Cerebellar cortex (tissue), 1 donor: Measurements from ENCODE around the gene ZCCHC14.

ENCODE experiments used
- DNase-seq: peaks from one replicate; pipeline ENCODE4 v3.0.0-alpha.2; 2015; ENCODE audit warnings: low spot score

The ZCCHC14 gene

DNA sequence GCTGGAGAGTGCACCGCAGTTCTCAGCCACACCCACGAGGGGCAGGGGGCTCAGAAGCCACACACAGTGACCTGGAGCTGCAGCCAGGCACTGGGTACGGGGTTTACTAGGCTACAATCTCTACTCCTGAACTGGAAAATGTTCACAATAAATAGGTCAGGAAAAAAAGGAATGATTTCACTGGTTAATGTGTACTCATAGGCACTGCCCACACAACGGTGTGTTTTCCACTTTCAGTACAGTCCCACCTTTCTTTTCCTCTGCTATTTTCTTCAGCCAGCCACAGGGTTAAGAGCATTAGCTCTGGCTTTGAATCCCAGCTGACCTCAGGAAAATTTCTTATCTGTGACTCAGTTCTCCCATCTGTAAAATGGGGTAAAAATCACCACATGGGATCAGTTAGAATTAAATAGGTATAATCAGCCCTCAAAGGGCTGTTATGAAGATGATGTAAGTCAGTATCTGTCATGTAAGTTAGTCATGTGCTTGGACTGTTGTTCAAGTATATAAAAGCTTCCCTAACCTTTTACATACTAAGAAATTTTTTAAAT, 35.7 kb downstream of the ZCCHC14 start:
- DNase-seq, result no peak

DNA sequence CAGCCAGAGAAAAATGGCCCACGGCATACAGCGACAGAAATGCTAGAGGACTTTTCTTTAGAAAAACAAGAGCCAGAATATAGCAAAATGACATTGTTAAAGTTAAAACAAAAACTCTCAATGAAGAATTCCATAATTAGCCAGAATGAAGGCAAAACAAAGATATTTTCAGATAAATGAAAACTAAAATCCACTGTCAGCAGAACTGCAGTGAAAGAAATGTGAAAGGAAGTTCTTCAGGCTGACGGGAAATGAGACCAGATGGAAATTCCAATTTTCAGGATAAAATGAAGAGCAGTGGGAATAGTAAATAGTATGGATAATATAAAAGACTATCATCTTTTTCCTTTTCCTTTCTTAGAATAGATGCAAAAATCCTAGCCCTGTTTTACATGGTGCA, 38.4 kb downstream of the ZCCHC14 start:
- DNase-seq, result no peak

DNA sequence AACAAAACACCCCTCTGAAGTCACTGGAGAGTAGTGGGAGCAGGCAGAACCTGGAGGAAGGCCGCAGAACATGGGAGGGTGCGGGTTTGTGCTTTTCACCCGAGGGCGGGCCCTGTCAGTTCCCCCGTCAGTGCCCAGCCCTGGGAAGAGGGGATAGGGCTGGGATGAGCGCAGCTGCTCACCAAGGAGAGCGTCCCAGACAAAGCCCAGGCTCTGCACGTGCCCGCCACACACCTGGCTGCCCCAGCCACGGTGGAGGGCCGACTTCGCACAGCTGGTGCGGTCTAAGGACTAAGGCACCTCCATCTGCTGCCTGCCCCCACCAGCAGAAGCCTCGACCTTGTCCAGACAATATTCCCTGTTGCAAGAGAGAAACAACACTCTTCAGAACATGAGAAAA, 39.5 kb downstream of the ZCCHC14 start:
- no peak for DNase-seq

DNA sequence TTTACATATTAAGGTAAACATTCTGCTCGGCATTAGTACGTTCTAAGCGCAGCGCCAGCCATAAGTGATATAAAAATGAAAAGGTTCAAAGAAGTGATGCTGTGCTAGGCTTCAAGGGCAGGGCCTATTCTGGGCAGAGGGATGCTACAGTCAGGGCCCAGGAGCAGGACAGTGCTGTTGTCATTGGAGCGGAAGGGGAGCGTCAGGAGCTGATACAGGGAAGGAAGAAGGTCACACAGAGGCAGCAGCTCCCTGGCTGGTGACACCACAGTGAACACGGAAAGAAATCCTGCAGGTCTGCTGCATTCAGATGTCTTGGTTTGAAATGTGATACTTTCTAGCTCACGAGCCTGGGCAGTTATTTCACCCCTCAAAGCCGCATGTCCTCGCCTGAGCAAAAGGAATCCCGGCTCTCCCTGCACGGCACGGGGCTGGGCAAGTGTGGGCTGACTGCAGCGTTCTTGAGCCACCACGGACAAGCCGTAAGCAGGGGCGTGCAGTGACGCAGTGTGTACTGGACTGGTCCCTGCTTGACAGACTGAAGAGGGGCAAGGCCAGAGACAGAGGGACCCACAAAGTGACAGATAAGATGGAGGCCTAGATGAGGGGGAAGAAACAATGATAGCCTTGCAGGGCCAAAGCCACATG, 41.1 kb downstream of the ZCCHC14 start:
- no peak for DNase-seq

DNA sequence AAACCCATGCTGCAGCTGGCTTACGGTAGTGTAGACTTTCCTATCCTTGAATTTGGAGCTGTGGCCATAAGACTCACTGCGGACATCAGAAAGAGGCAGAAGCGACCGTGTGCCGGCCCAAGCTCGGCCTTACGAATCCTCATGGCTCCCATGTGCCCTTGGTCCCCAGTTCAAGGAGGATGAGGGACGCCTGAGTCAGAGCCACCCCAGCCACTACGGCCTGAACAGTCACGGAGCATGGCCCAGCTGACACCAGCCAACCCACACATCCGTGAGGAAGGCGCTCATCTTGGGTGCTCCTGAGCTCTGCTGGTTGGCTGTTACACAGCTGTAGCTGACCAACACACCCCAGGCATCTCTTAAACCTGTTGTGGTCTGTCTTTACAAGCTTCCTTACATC, 44.0 kb downstream of the ZCCHC14 start:
- no peak for DNase-seq

DNA sequence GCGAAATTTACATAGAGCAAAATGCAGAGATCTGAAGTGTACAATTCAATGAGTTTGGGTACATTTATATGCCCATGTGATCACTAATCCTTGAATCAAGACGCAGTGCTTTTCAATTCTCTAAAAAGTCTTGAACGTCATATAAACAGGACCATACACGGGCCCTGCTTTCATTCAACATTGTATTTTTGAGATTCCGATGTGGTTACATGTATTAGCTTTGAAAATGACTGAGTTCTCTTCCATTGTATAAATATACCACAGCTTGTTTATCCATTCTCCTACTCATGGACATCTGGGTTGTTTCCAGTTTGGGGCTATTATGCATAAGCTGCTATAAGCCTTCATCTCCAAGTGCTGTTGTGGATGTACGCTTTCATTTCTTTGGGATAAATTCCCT, 45.5 kb downstream of the ZCCHC14 start:
- DNase-seq, result no peak

DNA sequence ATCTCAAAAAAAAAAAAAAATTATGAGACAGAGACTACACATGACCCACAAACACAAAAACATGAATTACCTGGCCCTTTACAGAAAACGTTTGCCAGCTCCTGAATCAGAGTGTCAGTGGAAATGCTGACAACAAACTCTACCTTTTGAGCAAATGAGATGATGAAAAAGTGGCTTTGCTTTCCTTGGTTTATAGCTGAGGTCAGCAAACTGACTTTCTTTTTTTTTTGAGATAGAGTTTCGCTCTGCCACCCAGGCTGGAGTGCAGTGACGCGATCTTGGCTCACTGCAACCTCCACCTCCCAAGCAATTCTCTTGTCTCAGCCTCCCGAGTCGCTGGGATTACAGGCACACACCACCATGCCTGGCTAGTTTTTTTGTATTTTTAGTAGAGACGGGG, 46.3 kb downstream of the ZCCHC14 start:
- DNase-seq, result no peak

DNA sequence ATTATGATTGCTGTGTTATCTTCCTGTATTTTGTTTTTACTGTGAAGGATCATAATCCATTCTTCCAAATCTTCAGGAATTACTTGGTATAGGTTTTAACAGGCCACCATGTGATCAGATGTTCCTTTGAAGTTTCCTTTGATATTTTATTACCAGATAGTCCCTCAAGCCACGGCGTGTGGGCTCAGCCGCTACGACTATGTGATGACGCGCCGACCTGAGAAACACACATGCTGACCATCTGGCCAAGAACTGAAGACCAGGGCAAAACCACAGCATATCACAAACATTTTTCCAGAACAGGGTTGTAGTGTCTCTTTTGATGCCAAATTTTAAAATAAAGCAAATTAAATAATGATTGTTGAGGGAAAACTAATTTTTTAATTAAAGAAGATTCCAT, 47.3 kb downstream of the ZCCHC14 start:
- no peak for DNase-seq

DNA sequence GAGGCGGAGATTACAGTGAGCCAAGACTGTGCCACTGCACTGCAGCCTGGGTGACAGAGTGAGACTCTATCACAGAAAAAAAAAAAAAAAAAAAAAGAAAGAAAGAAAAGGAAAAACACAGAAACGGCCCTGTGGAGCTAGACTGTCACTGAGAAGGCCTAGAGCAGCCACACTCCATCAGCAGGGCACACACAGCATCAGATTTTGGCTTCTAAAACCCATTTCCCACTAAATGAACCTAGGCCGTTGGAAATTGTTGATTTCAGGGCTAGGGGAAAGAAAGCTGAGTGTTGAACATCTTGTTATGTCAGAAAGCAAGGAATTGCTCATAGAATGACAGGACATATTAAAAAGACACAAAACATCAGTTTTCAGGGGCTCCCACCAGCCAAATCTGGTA, 48.9 kb downstream of the ZCCHC14 start:
- no peak for DNase-seq

DNA sequence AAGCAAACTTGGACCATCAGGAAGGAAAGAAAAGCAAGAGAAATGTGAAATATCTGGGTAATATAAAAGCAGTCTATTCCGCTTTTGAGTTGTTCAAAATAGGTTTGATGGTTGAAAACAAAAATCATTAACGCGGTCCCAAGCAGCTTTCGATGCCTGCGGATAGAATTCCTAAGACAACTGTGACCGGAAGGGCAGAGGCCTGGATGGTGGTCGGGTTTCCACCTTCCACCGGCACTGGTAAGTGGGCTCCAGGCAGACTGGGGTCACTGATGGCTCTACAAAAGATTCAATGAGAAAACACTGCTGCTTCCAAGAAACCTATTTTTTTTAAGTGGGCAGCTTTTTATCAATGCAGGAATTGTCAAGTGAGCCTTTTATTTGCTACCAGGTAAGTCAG, 49.8 kb downstream of the ZCCHC14 start:
- no peak for DNase-seq

DNA sequence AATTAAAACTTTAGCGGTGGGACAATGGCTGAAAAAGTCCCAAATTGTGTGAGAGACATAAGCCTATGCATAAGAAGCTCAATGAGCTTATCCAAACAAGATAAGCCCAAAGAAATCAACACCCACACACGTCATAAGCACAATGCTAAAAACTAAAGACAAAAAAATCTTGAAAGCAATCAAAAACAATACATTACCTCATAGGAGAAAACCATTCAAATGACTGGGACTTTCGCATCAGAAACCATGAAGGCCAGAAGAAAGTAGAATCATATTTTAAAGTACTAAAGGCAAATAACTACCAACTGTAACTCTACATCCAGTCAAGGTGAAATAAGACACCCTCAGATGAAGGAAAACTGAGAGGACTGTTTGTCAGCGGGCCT, 50.2 kb downstream of the ZCCHC14 start:
- no peak for DNase-seq

DNA sequence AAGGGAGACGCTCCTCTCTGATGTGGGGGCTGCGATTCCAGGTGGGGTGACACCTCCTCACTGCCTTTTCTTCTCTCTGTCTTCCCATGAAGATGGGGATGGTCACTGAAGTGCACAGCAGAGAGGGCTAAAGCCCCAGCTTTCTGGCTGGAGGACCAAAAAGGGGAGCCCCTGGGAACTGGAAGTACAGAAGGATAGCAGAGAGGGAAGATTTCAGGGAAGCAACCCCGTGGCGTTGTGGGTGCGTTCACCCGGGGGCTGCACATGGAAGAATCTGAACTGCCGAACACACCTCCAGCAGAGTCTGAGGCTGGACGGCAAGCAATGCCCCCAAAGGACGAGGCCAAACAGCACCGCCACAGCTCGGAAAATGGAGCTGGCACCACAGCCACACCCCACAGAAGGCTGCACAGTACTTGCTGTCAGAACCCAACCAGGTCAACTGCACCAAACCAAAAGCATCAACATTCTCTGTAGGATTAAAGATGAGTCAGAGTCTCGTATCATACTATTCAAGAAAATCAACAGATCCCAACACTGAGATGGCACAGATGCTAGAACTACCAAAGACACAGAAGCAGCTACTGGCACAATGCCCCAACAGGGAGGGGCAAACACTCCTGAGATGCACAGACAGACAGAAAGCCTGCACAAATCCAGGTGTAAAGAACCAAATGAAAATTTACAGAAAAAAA, 50.8 kb downstream of the ZCCHC14 start:
- no peak for DNase-seq

DNA sequence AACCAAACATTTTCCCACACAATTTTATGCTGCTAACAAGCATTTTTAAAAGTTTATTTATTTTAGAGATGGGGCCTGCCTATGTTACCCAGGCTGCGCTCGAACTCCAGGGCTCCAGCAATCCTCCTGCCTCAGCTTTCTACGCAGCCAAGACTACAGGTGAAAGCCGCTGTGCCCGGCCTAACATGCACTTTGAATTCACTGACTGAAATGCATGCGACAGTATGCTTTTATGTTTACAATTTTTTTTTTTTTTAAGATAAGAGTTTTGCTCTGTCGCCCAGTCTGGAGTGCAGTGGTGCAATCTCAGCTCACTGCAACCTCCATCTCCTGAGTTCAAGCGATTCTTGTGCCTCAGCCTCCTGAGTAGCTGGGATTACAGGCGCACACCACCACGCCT, 52.9 kb downstream of the ZCCHC14 start:
- no peak for DNase-seq

DNA sequence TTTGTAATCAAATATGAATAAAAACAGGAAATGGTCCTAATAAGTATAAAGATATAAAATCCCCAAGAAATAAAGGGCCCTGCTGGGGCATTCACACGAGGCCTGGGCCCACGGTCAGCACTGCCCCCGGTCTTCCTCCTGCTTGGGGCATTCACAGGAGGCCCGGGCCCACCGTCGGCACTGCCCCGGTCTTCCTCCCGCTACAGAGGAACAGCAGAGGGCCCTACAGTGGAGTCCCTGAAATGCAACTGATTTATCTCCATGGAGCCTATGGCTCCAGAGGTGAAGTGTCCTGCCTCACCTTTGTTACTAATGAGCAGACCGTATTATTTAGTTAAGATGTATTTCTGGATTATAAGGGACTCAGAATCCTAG, 54.2 kb downstream of the ZCCHC14 start:
- DNase-seq, result no peak

DNA sequence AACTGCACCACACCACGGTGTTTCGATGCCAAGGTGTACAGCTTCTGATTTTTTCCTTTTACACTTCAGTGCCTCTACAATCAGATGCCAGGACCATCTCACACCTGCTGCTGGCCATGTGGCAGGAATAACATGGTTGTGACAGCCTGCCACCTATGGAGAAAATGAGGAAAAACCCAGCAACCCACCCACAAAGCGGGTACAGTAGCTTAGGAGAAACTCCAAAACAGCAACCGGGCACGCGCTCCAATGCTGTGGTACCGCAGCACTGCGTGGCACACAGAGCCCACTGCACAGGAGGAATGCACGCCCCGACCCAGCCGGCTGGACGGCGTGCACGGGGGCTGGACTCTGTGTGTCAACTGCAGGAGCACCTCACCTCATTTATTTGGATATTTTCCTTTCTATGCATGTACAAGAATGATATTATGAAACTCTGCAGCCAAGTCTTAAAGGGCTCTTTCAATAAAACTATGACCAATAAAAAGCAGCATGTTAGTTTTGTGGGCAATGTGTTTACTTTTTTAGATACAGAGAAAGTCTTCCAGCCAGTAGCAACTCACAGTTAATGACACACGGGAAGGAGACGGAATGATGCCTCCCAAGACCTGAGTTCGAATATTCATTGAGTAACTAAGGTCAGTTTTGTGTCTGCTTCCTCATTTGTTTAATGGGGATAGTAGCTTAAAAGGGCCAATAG, 54.8 kb downstream of the ZCCHC14 start:
- DNase-seq, result peak; percentile 93

DNA sequence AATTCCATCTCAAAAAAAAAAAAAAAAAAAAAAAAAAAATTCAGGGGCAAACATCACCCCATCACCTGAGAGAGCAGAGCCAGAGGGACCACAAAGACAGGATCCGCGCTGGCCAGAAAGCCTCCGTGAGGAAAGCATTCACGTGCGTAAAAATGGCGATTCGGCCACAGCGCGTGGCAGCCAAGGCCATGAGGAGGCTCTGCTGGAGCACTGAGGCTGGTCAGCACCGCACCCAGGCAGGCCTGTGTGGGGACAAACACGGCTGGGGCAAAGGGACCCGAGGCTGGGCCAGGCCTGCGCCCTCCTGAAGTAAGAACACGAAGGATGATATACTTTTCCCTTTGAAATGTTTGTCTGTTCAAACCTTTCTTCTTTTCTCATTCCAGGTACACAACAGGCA, 55.5 kb downstream of the ZCCHC14 start:
- DNase-seq, result no peak

DNA sequence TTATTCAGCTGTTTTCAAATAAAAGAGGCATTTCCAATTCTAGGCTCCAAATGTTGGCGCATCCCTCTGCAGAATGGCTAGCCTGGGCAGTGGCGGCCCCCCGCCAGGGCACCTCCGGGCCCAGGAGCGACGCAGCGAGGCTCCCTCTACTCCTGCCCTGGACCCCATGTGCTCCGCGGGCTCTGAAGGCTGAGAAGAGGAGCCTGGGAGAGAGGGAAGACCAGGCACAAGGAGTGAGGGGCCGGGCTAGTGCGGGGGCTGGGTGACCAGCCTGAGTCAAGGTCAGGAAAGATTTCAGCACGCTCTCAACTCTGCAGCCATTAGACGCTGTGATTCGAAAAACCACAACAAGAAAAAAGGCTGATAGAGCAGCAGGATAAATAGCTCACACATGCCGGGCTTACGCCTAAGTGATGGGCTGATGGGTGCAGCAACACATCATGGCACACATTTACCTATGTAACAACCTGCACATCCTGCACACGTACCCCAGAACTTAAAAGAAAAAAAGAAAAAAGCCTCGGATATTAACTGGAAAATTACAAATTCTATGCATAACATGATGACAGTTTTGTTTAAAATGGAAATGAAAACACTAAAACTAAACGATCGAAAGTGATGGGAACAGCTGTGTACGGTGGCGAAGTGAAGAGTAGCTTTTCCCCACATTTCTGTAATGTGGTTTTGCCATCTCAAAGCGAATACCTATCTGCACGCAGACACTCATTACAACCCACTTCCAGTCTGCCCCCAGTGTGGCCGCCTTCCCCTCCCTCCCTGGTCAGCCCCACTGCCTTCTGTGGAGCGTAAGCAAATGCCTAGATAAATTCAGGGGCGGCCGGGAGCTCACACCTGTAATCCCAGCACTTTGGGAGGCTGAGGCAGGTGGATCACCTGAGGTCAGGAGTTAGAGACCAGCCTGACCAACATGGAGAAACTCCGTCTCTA, 56.3 kb downstream of the ZCCHC14 start:
- no peak for DNase-seq

DNA sequence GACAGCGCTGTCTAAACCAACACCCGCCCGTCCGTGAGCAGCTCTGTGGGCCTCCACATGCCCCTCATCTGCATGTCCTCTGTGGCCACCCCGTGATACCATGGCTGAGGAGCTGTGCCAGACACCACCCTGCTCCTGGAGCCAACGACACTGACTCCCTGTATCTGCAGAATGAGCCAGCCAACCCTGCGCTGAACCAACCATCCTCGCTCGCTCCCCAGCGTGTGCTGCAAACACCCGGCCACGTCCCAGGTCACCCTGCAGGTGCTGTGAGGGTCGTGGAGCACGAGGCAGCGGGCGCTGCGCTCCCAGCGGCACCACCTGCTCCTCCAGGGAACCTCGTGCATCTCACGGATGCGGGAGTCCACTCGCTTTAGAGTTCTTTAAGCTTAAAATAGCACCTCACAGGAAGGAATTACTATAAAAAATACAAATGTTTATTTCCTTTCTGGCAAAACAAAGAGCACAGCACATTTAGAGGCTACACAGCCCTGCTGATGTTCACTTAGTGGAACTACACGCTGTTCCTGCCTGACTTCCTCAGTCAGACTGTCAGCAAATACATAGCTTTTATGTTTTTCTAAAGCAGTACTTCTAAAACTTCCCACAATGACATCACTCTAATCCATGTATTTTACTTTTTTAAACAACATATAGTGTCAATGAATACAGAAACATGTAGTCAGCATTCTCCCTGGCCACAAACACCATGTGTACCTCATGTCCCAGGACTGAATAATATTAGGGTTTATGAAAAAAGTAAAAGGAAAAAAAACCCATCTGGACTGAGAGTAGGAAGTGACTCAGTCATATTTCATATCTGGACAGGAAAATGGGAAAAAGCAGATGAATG, 57.2 kb downstream of the ZCCHC14 start:
- no peak for DNase-seq

DNA sequence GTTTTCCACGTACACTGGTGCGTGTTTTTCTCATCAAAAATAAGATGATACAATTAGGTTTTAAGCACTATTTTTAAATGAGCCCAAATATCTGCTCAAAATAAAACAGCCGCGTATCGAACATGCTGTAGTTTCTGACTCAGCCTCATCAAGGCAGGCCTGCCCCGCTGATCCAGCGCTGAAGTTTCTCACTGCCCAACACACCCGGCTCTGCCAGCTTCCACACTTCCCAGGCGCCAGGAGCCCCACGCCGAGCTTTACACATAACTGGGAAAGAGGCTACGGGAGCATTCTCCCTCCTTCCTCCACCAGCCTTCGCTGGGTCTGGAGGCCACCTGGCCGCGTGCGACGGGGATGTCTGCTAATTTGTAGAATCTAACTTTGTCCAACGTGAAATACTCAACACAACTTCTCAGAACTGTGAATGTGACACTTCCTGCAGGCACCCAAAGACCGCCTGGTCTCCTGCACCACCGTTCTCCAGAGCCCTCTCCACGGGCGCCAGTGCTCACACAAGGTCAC, 58.6 kb downstream of the ZCCHC14 start:
- no peak for DNase-seq

DNA sequence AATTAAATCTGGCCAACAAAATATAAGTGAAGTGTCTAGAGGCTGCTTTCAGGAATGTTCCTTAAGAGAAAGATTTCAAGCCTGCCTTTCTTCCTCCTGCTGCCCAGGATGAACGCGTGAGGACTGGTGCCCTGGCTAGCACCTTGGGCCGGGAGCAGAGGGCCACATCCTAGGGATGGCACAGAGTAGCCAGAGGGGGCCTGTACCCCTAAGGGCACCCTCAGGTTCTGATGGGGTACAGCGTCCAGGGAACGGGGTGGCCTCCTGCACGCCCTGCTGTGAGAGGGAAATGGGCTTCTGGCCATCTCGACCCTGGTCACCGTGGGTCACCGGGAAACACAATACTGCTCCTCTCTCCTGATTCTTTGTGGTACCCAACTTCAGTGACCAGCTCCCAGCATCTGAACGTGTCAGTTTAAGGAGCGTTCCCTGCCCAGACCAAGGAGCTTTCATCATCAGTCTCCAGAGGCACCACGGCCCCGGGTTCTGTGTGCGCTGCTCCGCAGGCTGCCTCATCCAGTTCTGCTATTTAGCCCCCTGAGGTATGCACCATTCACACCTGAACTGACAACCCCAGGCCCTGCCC, 60.4 kb downstream of the ZCCHC14 start:
- DNase-seq, result no peak

DNA sequence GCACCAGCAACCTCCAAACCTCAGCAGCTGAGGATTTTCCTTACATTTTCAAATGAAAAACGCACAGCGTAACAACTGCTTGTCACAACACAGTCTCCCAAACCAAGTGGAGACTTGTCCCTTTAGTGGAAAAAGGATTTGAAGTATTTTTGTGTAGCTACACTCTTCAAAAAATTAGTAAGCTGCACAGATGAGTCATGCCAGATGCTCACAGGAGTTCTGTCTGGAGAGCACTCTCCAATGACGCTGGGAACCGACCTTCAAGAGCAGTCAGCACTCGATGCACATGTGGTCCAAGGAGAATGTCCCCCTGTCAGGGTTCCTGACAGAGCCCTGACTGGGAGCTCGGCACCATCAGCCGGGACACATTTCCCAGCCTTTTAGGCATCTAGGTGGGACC, 60.9 kb downstream of the ZCCHC14 start:
- DNase-seq, result no peak
